PFSK-1 (cell line): ENCODE data around the gene ZC3H18.

ENCODE experiments used
- POLR2AphosphoS5 ChIP-seq: IDR thresholded peaks from 2 replicates; pipeline ENCODE4 v1.6.1; 2012; ENCODE audit warnings: low read depth, mild to moderate bottlenecking, control low read depth, low read length, moderate library complexity
- SIN3A ChIP-seq: IDR thresholded peaks from 2 replicates; pipeline ENCODE4 v1.6.1; 2012; ENCODE audit warnings: mild to moderate bottlenecking, low read length, moderate library complexity, borderline replicate concordance; ENCODE audit not compliant: insufficient read depth
- TAF1 ChIP-seq: IDR thresholded peaks from 2 replicates; pipeline ENCODE4 v1.6.1; 2012; ENCODE audit warnings: low read length, control low read depth, borderline replicate concordance; ENCODE audit not compliant: insufficient read depth

- TF ChIP-seq SIN3A (no peak), TAF1 (no peak), POLR2AphosphoS5 (no peak)
Measured at GRCh38 chr16:88531346-88531745, 38.9 kb upstream of the ZC3H18 start.
